H1 (cell line): Measurements from ENCODE around the gene TTC23. TPM values are rescaled to one million over a fixed set of nuclear protein-coding genes. Genes with fewer than 3 reads are reported as not detected.

Source experiments
- CTCF ChIA-PET: fragments of 300-600 bp; sonication (Branson Sonifier 250); formaldehyde crosslinking; loops from one replicate; lab custom pipeline; 2021; ENCODE audit not compliant: partially characterized antibody; lab: Charles Lee
- POLR2A ChIA-PET: fragments of 300-600 bp; sonication (Branson Sonifier 250); formaldehyde crosslinking; loops from one replicate; lab custom pipeline; 2021; ENCODE audit warnings: inconsistent platforms; ENCODE audit not compliant: partially characterized antibody; lab: Charles Lee
- DNase-seq, 2 experiments: peaks; one replicate each; pipeline versions ENCODE4 v3.0.0 to v3.0.0-alpha.2; 2010 to 2022; ENCODE audit warnings: low spot score in 2 of 2, low read depth in 1 of 2, mixed read lengths in 1 of 2
- FAIRE-seq: peaks from 2 replicates; lab custom pipeline; 2011; peaks lifted over from hg19 to GRCh38; lab: Jason Lieb, UNC
- H2AFZ ChIP-seq: 2 replicates; pipeline ENCODE4 v1.8.1; 2012; ENCODE audit warnings: low read length, inconsistent platforms
- H2AK5ac ChIP-seq: 2 replicates; pipeline ENCODE4 v1.6.1; 2013; ENCODE audit warnings: low read depth, low read length
- H2BK120ac ChIP-seq: replicated peaks from 2 replicates; pipeline ENCODE3; 2013; ENCODE audit warnings: low read depth, low read length, inconsistent platforms
- H2BK12ac ChIP-seq: 2 replicates; pipeline ENCODE4 v1.6.1; 2013; ENCODE audit warnings: low read depth, low read length
- H2BK15ac ChIP-seq: 2 replicates; pipeline ENCODE4 v1.6.1; 2013; ENCODE audit warnings: low read length
- H2BK20ac ChIP-seq: 2 replicates; pipeline ENCODE4 v1.6.1; 2013; ENCODE audit warnings: low read length
- H2BK5ac ChIP-seq: 2 replicates; pipeline ENCODE4 v1.6.1; 2013; ENCODE audit warnings: low read depth, low read length
- H3K14ac ChIP-seq: 2 replicates; pipeline ENCODE4 v1.6.1; 2013; ENCODE audit warnings: inconsistent platforms; ENCODE audit not compliant: insufficient read length
- H3K18ac ChIP-seq: 2 replicates; pipeline ENCODE4 v1.6.1; 2013; ENCODE audit warnings: low read length; ENCODE audit errors: extremely low read depth
- H3K23ac ChIP-seq: 2 replicates; pipeline ENCODE4 v1.6.1; 2013; ENCODE audit warnings: inconsistent platforms; ENCODE audit not compliant: insufficient read length
- H3K23me2 ChIP-seq: 2 replicates; pipeline ENCODE4 v1.6.1; 2013; ENCODE audit warnings: low read depth, low read length
- H3K27ac ChIP-seq: 2 replicates; pipeline ENCODE4 v1.6.1; 2011; ENCODE audit warnings: low read depth, low read length, inconsistent platforms
- H3K27me3 ChIP-seq, 4 experiments: replicated peaks in 1 of 4; 1 replicate in 1 of 4; 2 replicates in 3 of 4; pipeline versions ENCODE4 v1.6.1 to v1.8.1; 2011 to 2013; ENCODE audit warnings: low read length in 3 of 4, mild to moderate bottlenecking in 3 of 4, inconsistent platforms in 2 of 4, mixed read lengths in 2 of 4, moderate library complexity in 1 of 4; ENCODE audit not compliant: control insufficient read depth in 3 of 4, insufficient read depth in 3 of 4; ENCODE audit errors: extremely low read depth in 1 of 4
- H3K36me3 ChIP-seq, 4 experiments: 2 replicates each; pipeline versions ENCODE4 v1.6.1 to v1.8.1; 2011 to 2013; ENCODE audit warnings: mild to moderate bottlenecking in 4 of 4, low read length in 3 of 4, moderate library complexity in 2 of 4, control low read depth in 1 of 4, inconsistent platforms in 1 of 4; ENCODE audit not compliant: insufficient read depth in 4 of 4, control insufficient read depth in 2 of 4
- H3K4ac ChIP-seq: replicated peaks from 2 replicates; pipeline ENCODE3; 2013; ENCODE audit warnings: low read length, low read depth, mixed read lengths, inconsistent platforms; ENCODE audit not compliant: insufficient read length
- H3K4me1 ChIP-seq, 4 experiments: replicated peaks in 1 of 4; 1 replicate in 1 of 4; 2 replicates in 3 of 4; pipeline versions ENCODE4 v1.6.1 to v1.8.1; 2011 to 2013; ENCODE audit warnings: low read length in 3 of 4, inconsistent platforms in 2 of 4, mixed read lengths in 1 of 4; ENCODE audit not compliant: insufficient read depth in 4 of 4, control insufficient read depth in 3 of 4
- H3K4me2 ChIP-seq, 2 experiments: 2 replicates each; pipeline versions ENCODE4 v1.6.1 to v1.8.1; 2011 to 2013; ENCODE audit warnings: low read depth in 2 of 2, low read length in 2 of 2, control low read depth in 1 of 2, inconsistent platforms in 1 of 2, mild to moderate bottlenecking in 1 of 2; ENCODE audit not compliant: insufficient read depth in 1 of 2
- H3K4me3 ChIP-seq, 4 experiments: fragments of 200-600, 300-600 bp in 1 of 4; sonication (generic), shearing (Covaris generic), sonication (Bioruptor Twin) in 1 of 4; 2 replicates each; pipeline versions ENCODE4 v1.5.1 to v1.8.1; 2011 to 2016; ENCODE audit warnings: low read length in 4 of 4, low read depth in 3 of 4, control low read depth in 2 of 4, inconsistent platforms in 2 of 4, mild to moderate bottlenecking in 2 of 4, mixed read lengths in 1 of 4, moderate library complexity in 1 of 4; ENCODE audit not compliant: insufficient read depth in 2 of 4; ENCODE audit errors: extremely low read depth in 1 of 4
- H3K56ac ChIP-seq: replicated peaks from 2 replicates; pipeline ENCODE3; 2013; ENCODE audit warnings: low read depth, mild to moderate bottlenecking, mixed read lengths, low read length, inconsistent platforms; ENCODE audit not compliant: insufficient read length
- H3K79me1 ChIP-seq: 2 replicates; pipeline ENCODE4 v1.6.1; 2013; ENCODE audit warnings: low read depth, low read length, control low read depth
- H3K79me2 ChIP-seq, 2 experiments: 2 replicates each; pipeline versions ENCODE4 v1.6.1 to v1.8.1; 2012 to 2013; ENCODE audit warnings: low read length in 2 of 2, mild to moderate bottlenecking in 2 of 2, inconsistent platforms in 1 of 2; ENCODE audit not compliant: insufficient read depth in 2 of 2, control insufficient read depth in 1 of 2
- H3K9ac ChIP-seq, 4 experiments: replicated peaks in 1 of 4; 1 replicate in 1 of 4; 2 replicates in 3 of 4; pipeline versions ENCODE4 v1.6.1 to v1.8.1; 2011 to 2013; ENCODE audit warnings: low read depth in 3 of 4, low read length in 3 of 4, control low read depth in 2 of 4, mild to moderate bottlenecking in 2 of 4, moderate library complexity in 2 of 4, inconsistent platforms in 1 of 4; ENCODE audit errors: extremely low read depth in 1 of 4
- H3K9me3 ChIP-seq, 2 experiments: 2 replicates each; pipeline versions ENCODE4 v1.6.1 to v1.8.1; 2012 to 2013; ENCODE audit warnings: mild to moderate bottlenecking in 2 of 2, moderate library complexity in 2 of 2, control low read depth in 1 of 2, inconsistent platforms in 1 of 2, low read depth in 1 of 2, low read length in 1 of 2, mixed read lengths in 1 of 2; ENCODE audit not compliant: insufficient read depth in 2 of 2
- H4K20me1 ChIP-seq, 2 experiments: replicated peaks in 1 of 2; 2 replicates each; pipeline versions ENCODE3 to v1.8.1; 2011 to 2013; ENCODE audit warnings: inconsistent platforms in 2 of 2, low read length in 2 of 2, mild to moderate bottlenecking in 1 of 2; ENCODE audit not compliant: insufficient read depth in 2 of 2, control insufficient read depth in 1 of 2
- H4K5ac ChIP-seq: 2 replicates; pipeline ENCODE4 v1.6.1; 2013; ENCODE audit warnings: low read length, low read depth, mixed read lengths, inconsistent platforms; ENCODE audit not compliant: insufficient read length
- H4K8ac ChIP-seq: 2 replicates; pipeline ENCODE4 v1.8.0; 2013; ENCODE audit warnings: mild to moderate bottlenecking, moderate library complexity, low read length, inconsistent platforms; ENCODE audit not compliant: insufficient read depth; ENCODE audit errors: extremely low read depth
- H4K91ac ChIP-seq: replicated peaks from 2 replicates; pipeline ENCODE3; 2013; ENCODE audit warnings: low read length, mixed read lengths, inconsistent platforms; ENCODE audit not compliant: insufficient read length
- CBX8 ChIP-seq: fragments of 300-800, 300-1000 bp; sonication (generic); IDR thresholded peaks from 2 replicates; pipeline ENCODE4 v1.7.1; 2016; ENCODE audit warnings: low read depth, low read length, borderline replicate concordance
- EGR1 ChIP-seq: IDR thresholded peaks from 2 replicates; pipeline ENCODE4 v1.6.1; 2011; ENCODE audit warnings: low read depth, low read length, borderline replicate concordance
- POLR2A ChIP-seq, 2 experiments: IDR thresholded peaks; 1 replicate in 1 of 2; 2 replicates in 1 of 2; pipeline ENCODE4 v1.6.1; 2011; ENCODE audit warnings: low read depth in 2 of 2, low read length in 2 of 2, mild to moderate bottlenecking in 2 of 2; ENCODE audit errors: control extremely low read depth in 1 of 2
- RNF2 ChIP-seq: fragments of 200-900, 300-1000 bp; sonication (generic); IDR thresholded peaks from 2 replicates; pipeline ENCODE4 v1.7.1; 2016; ENCODE audit warnings: borderline replicate concordance, low read depth, mild to moderate bottlenecking, antibody characterized with exemption, low read length; ENCODE audit not compliant: poor library complexity, severe bottlenecking; ENCODE audit errors: missing control alignments
- SIN3A ChIP-seq, 2 experiments: IDR thresholded peaks in 1 of 2; conservative IDR thresholded peaks in 1 of 2; 2 replicates each; pipeline ENCODE4 v1.6.1; 2011 to 2012; ENCODE audit warnings: low read length in 2 of 2, improper control_type of control experiment in 1 of 2, low read depth in 1 of 2, mild to moderate bottlenecking in 1 of 2
- SP1 ChIP-seq: IDR thresholded peaks from 2 replicates; pipeline ENCODE4 v1.6.1; 2011; ENCODE audit warnings: low read depth, low read length
- SUZ12 ChIP-seq: fragments of 200-600 bp; sonication (generic); IDR thresholded peaks from 2 replicates; pipeline ENCODE4 v1.6.1; 2012; ENCODE audit warnings: mild to moderate bottlenecking, inconsistent platforms, low read length, moderate library complexity, mixed read lengths
- WGBS, 2 experiments: shearing (Covaris generic) in 1 of 2; methylation state at CpG; one replicate each; pipeline versions ENCODE4 v1.1.6 to v1.1.7; 2013 to 2015; ENCODE audit warnings: low lambda C conversion rate in 2 of 2, mixed read lengths in 2 of 2, inconsistent platforms in 1 of 2, low coverage in 1 of 2, missing lambda C conversion rate in 1 of 2; ENCODE audit not compliant: insufficient replicate concordance in 2 of 2, insufficient coverage in 1 of 2, insufficient read length in 1 of 2; ENCODE audit errors: extremely low coverage in 1 of 2, missing lambda C conversion rate in 1 of 2; 5-methylcytosine and 5-hydroxymethylcytosine counted together
- polyA plus RNA-seq, 7 experiments: library from polyadenylated mRNA; depleted of rRNA in 3 of 7; stranded (reverse) in 5 of 7; unstranded in 2 of 7; fragments of >200 nt in 5 of 7; fragments of 200-250 nt in 2 of 7; gene quantifications; 1 replicate in 5 of 7; 2 replicates in 1 of 7; 4 replicates in 1 of 7; pipeline versions ENCODE4 v1.2.1 to v1.2.3, GENCODE V29; 2011 to 2013; ENCODE audit warnings: missing spikeins in 2 of 7, mixed read lengths in 2 of 7
- total RNA-seq: library from RNA; stranded (reverse); fragmentation: NEBNext Ultra II Directional; extraction: Animal tissue kit (Norgen Biotek cat#: 25700); gene quantifications from 2 replicates; pipeline ENCODE4 v1.2.1, GENCODE V29; 2021

TTC23 gene
- total and polyA plus RNA-seq, 2 of the 8 experiments (the other 6 are each of a cell fraction or from before 2014, with no cell fraction given): 4.8 to 23.0 TPM

GRCh38 chr15:99279827-99280226 lies 30.4 kb upstream of the TTC23 start:
- Histone ChIP-seq H4K91ac (no peak overlapping the region), H2BK120ac (no peak overlapping the region), H3K4me1 (peaks cover 2 to 6% (median 3%) of the 10 kb centered on the region in 4 experiments; a peak in 2 of 7 replicates), H3K4me2 (no peak overlapping the region), H3K18ac (no peak overlapping the region), H4K8ac (no peak overlapping the region), H3K9ac (no peak overlapping the region), H4K20me1 (no peaks in the 10 kb centered on the region), H2AK5ac (no peak overlapping the region), H2BK5ac (no peak overlapping the region), H3K9me3 (no peaks in the 10 kb centered on the region), H3K79me2 (no peaks in the 10 kb centered on the region), H3K14ac (no peak overlapping the region), H2BK12ac (no peak overlapping the region), H3K4me3 (no peak overlapping the region), H4K5ac (no peak overlapping the region), H2BK20ac (no peak overlapping the region), H3K27me3 (no peaks in the 10 kb centered on the region), H3K36me3 (no peaks in the 10 kb centered on the region), H3K56ac (no peak overlapping the region), H3K79me1 (no peaks in the 10 kb centered on the region), H3K23me2 (no peaks in the 10 kb centered on the region), H3K4ac (no peak overlapping the region), H3K23ac (no peak overlapping the region), H3K27ac (no peak overlapping the region), H2AFZ (no peak overlapping the region), H2BK15ac (no peak overlapping the region)
- DNase-seq (no peak), FAIRE-seq (no peak)
- TF ChIP-seq SP1: no peak
- TF ChIP-seq CBX8: no peak
- no peak for TF ChIP-seq RNF2
- TF ChIP-seq SUZ12: no peak
- no peak for TF ChIP-seq POLR2A (IDR thresholded peaks at IDR 0.05; ENCODE audit: control extremely low read depth in 1 of 2, low read depth in 2 of 2, low read length in 2 of 2)
- TF ChIP-seq EGR1: no peak
- no peak for TF ChIP-seq SIN3A (conservative IDR thresholded peaks at IDR 0.05 in 1 of 2, IDR thresholded peaks at IDR 0.05 in 1 of 2; ENCODE audit: low read depth in 1 of 2, low read length in 2 of 2)
- ChIA-PET POLR2A (no interaction called here), CTCF (interaction anchor here (1.5 kb wide), 1 partner anchor 424 kb away, joined by 7 read pairs; no protein-coding TSS in a partner anchor)
- whole genome bisulfite sequencing, 2 experiments: 87% methylated on average over 3 of the region's 3 CpGs; no CpG with 5 or more reads in 1 of the 2 experiments
